ENCODE data around the gene UBE2G1. TPM values are rescaled to one million over a fixed set of nuclear protein-coding genes. Genes with fewer than 3 reads are reported as not detected.
A peak's percentile ranks its signal among the peaks of the same experiment; 100 is the strongest.

UBE2G1 gene
- total RNA-seq, 1 experiment from 2014 or later: 80.6 TPM

- TF ChIP-seq CTCF (IDR thresholded peaks at IDR 0.05 in 2 of 3, conservative IDR thresholded peaks at IDR 0.05 in 1 of 3; ENCODE audit: borderline replicate concordance in 1 of 3, insufficient read depth in 1 of 3, low read depth in 2 of 3, low read length in 2 of 3) (no peak), SRF (IDR thresholded peaks at IDR 0.05; ENCODE audit: low read depth) (no peak), MAX (IDR thresholded peaks at IDR 0.05) (no peak), ZFX (IDR thresholded peaks at IDR 0.05) (no peak), CBX3 (IDR thresholded peaks at IDR 0.05; ENCODE audit: low read depth) (no peak), EGR1 (IDR thresholded peaks at IDR 0.05; ENCODE audit: low read depth) (no peak)
These were observed 32.1 kb downstream of the UBE2G1 start (continued) for GRCh38 chr17:4334332-4334731.

- Histone ChIP-seq H3K36me3 (ENCODE audit: control insufficient read depth in 1 of 2, insufficient read depth in 2 of 2, low read length in 2 of 2) (no peaks in the 10 kb centered on the region), H3K9me2 (ENCODE audit: insufficient read depth) (no peaks in the 10 kb centered on the region), H3K4me2 (ENCODE audit: low read length) (peak overlapping the region; percentile 34), H3K27ac (ENCODE audit: low read depth, low read length) (no peak overlapping the region), H3K9me3 (ENCODE audit: control insufficient read depth in 1 of 2, insufficient read depth in 1 of 2, low read depth in 1 of 2, low read length in 2 of 2) (no peaks in the 10 kb centered on the region), H3K4me3 (replicated peaks in 1 of 2; ENCODE audit: low read depth in 1 of 2, low read length in 2 of 2) (no peak overlapping the region), H3K4me1 (ENCODE audit: control insufficient read depth in 1 of 2, insufficient read depth in 2 of 2, low read length in 2 of 2) (peaks cover 36 to 78% of the 10 kb centered on the region in 2 experiments), H3K27me3 (ENCODE audit: insufficient read depth, low read length) (no peaks in the 10 kb centered on the region), H3K9ac (ENCODE audit: low read length) (peak overlapping the region; percentile 3; the same call in 1 of the 2 replicates), H3K79me2 (ENCODE audit: insufficient read depth, low read length) (peaks cover 98% of the 10 kb centered on the region), H2AFZ (ENCODE audit: low read depth, low read length, poor library complexity, severe bottlenecking) (no peak overlapping the region), H4K20me1 (ENCODE audit: insufficient read depth) (peaks cover 21% of the 10 kb centered on the region; the same call in 1 of the 2 replicates)
- TF ChIP-seq MAX (IDR thresholded peaks at IDR 0.05) (no peak), CBX3 (IDR thresholded peaks at IDR 0.05; ENCODE audit: low read depth) (no peak), CEBPB (IDR thresholded peaks at IDR 0.05; ENCODE audit: low read depth) (no peak), FOSL1 (IDR thresholded peaks at IDR 0.05; ENCODE audit: low read depth) (no peak), EZH2 (IDR thresholded peaks at IDR 0.05) (no peak), POLR2AphosphoS5 (IDR thresholded peaks at IDR 0.05; ENCODE audit: low read depth, low read length) (no peak)
- BruUV-seq (replicated peaks): no TSS peak
- RAD21 ChIA-PET (ENCODE audit: low non-redundant PET in 1 of 2, low total read pairs in 2 of 2, uncharacterized antibody in 2 of 2, unreplicated experiment in 2 of 2): no interaction called here
- ATAC-seq (no peak), DNase-seq (ENCODE audit: low read depth, low spot score) (no peak)
- POLR2A ChIA-PET: no interaction called here
- CTCF ChIA-PET: interaction anchor here (2.1 kb wide), 1 partner anchor 29 kb away, joined by 6 read pairs; no protein-coding TSS in a partner anchor
- intact Hi-C loops (cut with micrococcal nuclease): no loop called here
These were observed 33.4 kb downstream of the UBE2G1 start for GRCh38 chr17:4333041-4333440.

Data from HCT116 (cell line).